HepG2 (cell line): ENCODE data around the gene TPRA1. TPM values are rescaled to one million over a fixed set of nuclear protein-coding genes. Genes with fewer than 3 reads are reported as not detected.

Experiments used
- ATAC-seq: fragments of 200-7000 bp; cut with Tn5 transposase; 3 replicates; pipeline ENCODE4 v1.9.1; 2020; ENCODE audit warnings: mild to moderate bottlenecking, moderate library complexity
- BruUV-seq: library from RNA; stranded (reverse); fragments of 400-500 nt; replicated peaks from 2 replicates; lab custom pipeline; 2021; lab: Mats Ljungman, UMichigan
- CTCF ChIA-PET: fragments of 300-600 bp; formaldehyde crosslinking; extraction: SDS; loops from one replicate; lab custom pipeline; 2021; ENCODE audit warnings: low total read pairs, inconsistent platforms, low intra/inter-chr PET ratio; lab: Yijun Ruan, JAX
- POLR2A ChIA-PET: fragments of 350-600 bp; sonication (Branson Sonifier 250); formaldehyde crosslinking; loops from one replicate; lab custom pipeline; 2020; ENCODE audit warnings: antibody characterized with exemption, inconsistent platforms; lab: Yijun Ruan, JAX
- DNase-seq: peaks from one replicate; pipeline ENCODE4 v3.0.0-alpha.2; 2015; ENCODE audit warnings: low spot score
- FAIRE-seq: peaks from 3 replicates; lab custom pipeline; 2011; peaks lifted over from hg19 to GRCh38; lab: Jason Lieb, UNC
- H2AFZ ChIP-seq: one replicate; pipeline ENCODE4 v1.6.1; 2011; ENCODE audit warnings: low read length, inconsistent platforms
- H3K27ac ChIP-seq: fragments of 300-600 bp; 3 replicates; pipeline ENCODE4 v1.8.0; 2011; ENCODE audit warnings: mixed run types, mild to moderate bottlenecking, mixed read lengths, low read length, inconsistent platforms; ENCODE audit not compliant: insufficient read depth; ENCODE audit errors: extremely low read length
- H3K27me3 ChIP-seq, 2 experiments: fragments of 200-600 bp in 1 of 2; 2 replicates in 1 of 2; 3 replicates in 1 of 2; pipeline versions ENCODE4 v1.6.0 to v1.8.0; 2011; ENCODE audit warnings: low read length in 2 of 2, mild to moderate bottlenecking in 2 of 2, moderate library complexity in 2 of 2, inconsistent platforms in 1 of 2; ENCODE audit not compliant: insufficient read depth in 2 of 2, control insufficient read depth in 1 of 2
- H3K36me3 ChIP-seq, 2 experiments: fragments of 200-600 bp in 1 of 2; replicated peaks in 1 of 2; 2 replicates in 1 of 2; 3 replicates in 1 of 2; pipeline versions ENCODE4 v1.5.1 to v1.8.0; 2011; ENCODE audit warnings: low read length in 2 of 2, inconsistent platforms in 1 of 2; ENCODE audit not compliant: insufficient read depth in 2 of 2, control insufficient read depth in 1 of 2
- H3K4me1 ChIP-seq: 2 replicates; pipeline ENCODE4 v1.5.1; 2012; ENCODE audit warnings: low read length, inconsistent platforms; ENCODE audit not compliant: insufficient read depth
- H3K4me2 ChIP-seq: 2 replicates; pipeline ENCODE4 v1.6.0; 2011; ENCODE audit warnings: low read depth, low read length, inconsistent platforms
- H3K4me3 ChIP-seq, 3 experiments: fragments of 200-600 bp in 1 of 3; sonication (generic), shearing (Covaris generic) in 1 of 3; replicated peaks in 1 of 3; 2 replicates each; pipeline ENCODE4 v1.5.1; 2011 to 2016; ENCODE audit warnings: low read length in 3 of 3, inconsistent platforms in 2 of 3, low read depth in 2 of 3, mild to moderate bottlenecking in 2 of 3, control low read depth in 1 of 3, mixed read lengths in 1 of 3; ENCODE audit not compliant: insufficient read depth in 1 of 3
- H3K79me2 ChIP-seq: one replicate; pipeline ENCODE4 v1.6.1; 2011; ENCODE audit warnings: low read length, inconsistent platforms; ENCODE audit not compliant: insufficient read depth
- H3K9ac ChIP-seq: 2 replicates; pipeline ENCODE4 v1.6.0; 2011; ENCODE audit warnings: mild to moderate bottlenecking, low read depth, low read length, inconsistent platforms; ENCODE audit not compliant: insufficient read depth
- H3K9me3 ChIP-seq: 2 replicates; pipeline ENCODE4 v1.5.1; 2012; ENCODE audit warnings: mild to moderate bottlenecking, low read length
- H4K20me1 ChIP-seq: 2 replicates; pipeline ENCODE4 v1.6.0; 2011; ENCODE audit warnings: inconsistent platforms, mild to moderate bottlenecking, low read length, moderate library complexity; ENCODE audit not compliant: insufficient read depth
- HNF4A ChIP-seq: sonication (generic); formaldehyde crosslinking; IDR thresholded peaks from 2 replicates; pipeline ENCODE4 v1.4.0; 2020; ENCODE audit warnings: missing genetic modification reagents
- HNF4G ChIP-seq, 2 experiments: sonication (generic) in 1 of 2; formaldehyde crosslinking in 1 of 2; IDR thresholded peaks; 2 replicates each; pipeline versions ENCODE4 v1.4.0 to v1.6.1; 2011 to 2020; ENCODE audit warnings: borderline replicate concordance in 2 of 2, low read depth in 2 of 2, mild to moderate bottlenecking in 2 of 2, low read length in 1 of 2, missing genetic modification reagents in 1 of 2, moderate library complexity in 1 of 2
- PHF20 ChIP-seq: sonication (generic); formaldehyde crosslinking; IDR thresholded peaks from 2 replicates; pipeline ENCODE4 v1.5.0; 2020; ENCODE audit warnings: mild to moderate bottlenecking, missing genetic modification reagents
- PRPF4 ChIP-seq: fragments of 200-400 bp; formaldehyde crosslinking; IDR thresholded peaks from 2 replicates; pipeline ENCODE4 v1.6.1; 2016; ENCODE audit warnings: low read length, low read depth; ENCODE audit not compliant: poor library complexity, severe bottlenecking
- RXRA ChIP-seq: sonication (generic); formaldehyde crosslinking; IDR thresholded peaks from 2 replicates; pipeline ENCODE4 v1.5.1; 2020; ENCODE audit warnings: missing genetic modification reagents
- ZBTB43 ChIP-seq: sonication (generic); formaldehyde crosslinking; conservative IDR thresholded peaks from 2 replicates; pipeline ENCODE4 v1.4.0; 2020; ENCODE audit warnings: missing genetic modification reagents
- ZNF580 ChIP-seq: IDR thresholded peaks from 2 replicates; pipeline ENCODE4 v1.6.1; 2016; ENCODE audit warnings: low read depth, borderline replicate concordance
- ZNF784 ChIP-seq: sonication (generic); formaldehyde crosslinking; IDR thresholded peaks from 2 replicates; pipeline ENCODE4 v1.5.1; 2020; ENCODE audit warnings: missing genetic modification reagents, mild to moderate bottlenecking, borderline replicate concordance
- ZSCAN25 ChIP-seq: sonication (generic); formaldehyde crosslinking; IDR thresholded peaks from 2 replicates; pipeline ENCODE4 v1.8.0; 2022; ENCODE audit warnings: mild to moderate bottlenecking, missing genetic modification reagents
- WGBS: methylation state at CpG from one replicate; pipeline ENCODE4 v1.1.6; 2017; ENCODE audit warnings: low lambda C conversion rate; 5-methylcytosine and 5-hydroxymethylcytosine counted together
- in situ Hi-C: cut with HindIII; loops from 2 replicates; pipeline ENCODE4 v1.10.0; 2017; ENCODE audit warnings: low pct_unique_long_range_greater_than_20kb; ENCODE audit not compliant: extremely low pct_ligation_motif_present
- intact Hi-C: fragments of 100-400 bp; cut with micrococcal nuclease; formaldehyde crosslinking; loops from one replicate; pipeline ENCODE4 v1.10.0; 2022; ENCODE audit not compliant: unreplicated experiment
- polyA plus RNA-seq, 8 experiments: library from polyadenylated mRNA; depleted of rRNA in 3 of 8; stranded (reverse) in 7 of 8; unstranded in 1 of 8; fragments of >200 nt; fragmentation: Illumina TruSeq in 4 of 8; extraction: Trizol in 4 of 8; gene quantifications; 2 replicates each; pipeline versions ENCODE4 v1.2.1 to v1.2.3, GENCODE V29; 2011 to 2016; ENCODE audit warnings: low read depth in 4 of 8, missing spikeins in 1 of 8, mixed read lengths in 1 of 8; ENCODE audit not compliant: insufficient read depth in 1 of 8
- total RNA-seq, 5 experiments: library from RNA; depleted of rRNA; stranded (reverse); fragments of >200 nt; fragmentation: Illumina TruSeq; extraction: Trizol; gene quantifications; 2 replicates each; pipeline ENCODE4 v1.2.3, GENCODE V29; 2016; ENCODE audit warnings: low read depth in 1 of 5
- TF ChIP-seq, protein P1 (sequence below): sonication (generic); formaldehyde crosslinking; IDR thresholded peaks from 2 replicates; pipeline ENCODE4 v1.4.0; 2020; ENCODE audit warnings: mild to moderate bottlenecking, missing genetic modification reagents

The TPRA1 gene
- total and polyA plus RNA-seq, 2 of the 13 experiments (the other 11 are each of a cell fraction or from before 2014, with no cell fraction given): 25.4 to 25.8 TPM

- TF ChIP-seq ZBTB43: no peak
- no peak for TF ChIP-seq RXRA
- no peak for TF ChIP-seq ZSCAN25 (CRISPR knock-in tag)
- TF ChIP-seq ZNF580 (CRISPR knock-in tag): no peak
- TF ChIP-seq PRPF4: no peak
These were observed 45.3 kb downstream of the TPRA1 start (continued) for GRCh38 chr3:127545216-127545615.

- Histone ChIP-seq H3K27ac (no peak overlapping the region), H4K20me1 (no peaks in the 10 kb centered on the region), H2AFZ (no peak overlapping the region)
- no peak for TF ChIP-seq PHF20
- TF ChIP-seq, protein P1, sequence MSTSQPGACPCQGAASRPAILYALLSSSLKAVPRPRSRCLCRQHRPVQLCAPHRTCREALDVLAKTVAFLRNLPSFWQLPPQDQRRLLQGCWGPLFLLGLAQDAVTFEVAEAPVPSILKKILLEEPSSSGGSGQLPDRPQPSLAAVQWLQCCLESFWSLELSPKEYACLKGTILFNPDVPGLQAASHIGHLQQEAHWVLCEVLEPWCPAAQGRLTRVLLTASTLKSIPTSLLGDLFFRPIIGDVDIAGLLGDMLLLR (CRISPR knock-in tag): no peak
- 0 out of 2 replicates have a peak, but pooled peaks have one; percentile 18 for TF ChIP-seq HNF4A (CRISPR knock-in tag)
- TF ChIP-seq ZNF784 (CRISPR knock-in tag): no peak
- TF ChIP-seq HNF4G (IDR thresholded peaks at IDR 0.05; ENCODE audit: borderline replicate concordance, low read depth, low read length): peak; percentile 25; the same call in 1 of the 2 replicates
- TF ChIP-seq HNF4G (CRISPR knock-in tag; IDR thresholded peaks at IDR 0.05; ENCODE audit: borderline replicate concordance, low read depth): no peak
- TF ChIP-seq, all 625 proteins: peak for 2
- H3K4me1 ChIP-seq: peaks cover 52% of the 10 kb centered on the region
- ATAC-seq: peak; percentile 19
- no peaks in the 10 kb centered on the region for H3K9me3 ChIP-seq
- in situ Hi-C loops (no loop called here), intact Hi-C loops (loop anchor here (5.0 to 10.0 kb wide), 2 partner anchors 560 to 868 kb away; partner anchors contain the start of gene PLXNA1)
- H3K9ac ChIP-seq: no peak overlapping the region
- ChIA-PET POLR2A (no interaction called here), CTCF (interaction anchor here (1.1 kb wide), 1 partner anchor 793 kb away, joined by 4 read pairs; no protein-coding TSS in a partner anchor)
- H3K27me3 ChIP-seq: peaks cover 4 to 12% of the 10 kb centered on the region in 2 experiments; a peak in 4 of 5 replicates
- FAIRE-seq: no peak
- H3K36me3 ChIP-seq: no peaks in the 10 kb centered on the region
- 38% methylated on average over 6 of the region's 9 CpGs for WGBS
- peak overlapping the region in 1 of 3 experiments; percentile 12; a peak in 1 of 6 replicates for H3K4me3 ChIP-seq
- no TSS peak for BruUV-seq
- peak overlapping the region; percentile 60 for H3K4me2 ChIP-seq
- no peaks in the 10 kb centered on the region for H3K79me2 ChIP-seq
- DNase-seq: no peak
These were observed 45.7 kb downstream of the TPRA1 start for GRCh38 chr3:127544803-127545201.
